ENCODE measurements around the gene HBA1.
"Not testable (repeated sequence)": the region's sequence is repeated elsewhere in the genome, so short reads cannot be mapped to it uniquely, and the experiment has no call there.

The HBA1 gene

DNA sequence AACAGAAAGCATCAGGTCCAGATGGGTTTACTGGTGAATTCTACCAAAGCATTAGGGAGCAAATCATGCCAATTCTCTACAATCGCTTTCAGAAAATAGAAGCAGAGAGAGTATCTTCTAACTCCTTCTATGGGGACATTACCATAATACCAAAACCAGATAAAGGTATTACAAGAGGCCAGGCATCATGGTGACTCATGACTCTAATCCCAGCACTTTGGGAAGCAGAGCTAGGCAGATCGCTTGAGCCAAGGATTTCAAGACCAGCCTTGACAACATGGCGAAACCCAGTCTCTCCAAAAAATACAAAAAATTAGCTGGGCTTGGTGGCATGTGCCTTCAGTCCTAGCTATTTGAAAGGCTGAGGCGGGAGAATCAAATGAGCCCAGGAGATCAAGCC lies 26.8 kb downstream of the HBA1 start:
- no peak for DNase-seq (ENCODE audit: low read depth, low spot score)

DNA sequence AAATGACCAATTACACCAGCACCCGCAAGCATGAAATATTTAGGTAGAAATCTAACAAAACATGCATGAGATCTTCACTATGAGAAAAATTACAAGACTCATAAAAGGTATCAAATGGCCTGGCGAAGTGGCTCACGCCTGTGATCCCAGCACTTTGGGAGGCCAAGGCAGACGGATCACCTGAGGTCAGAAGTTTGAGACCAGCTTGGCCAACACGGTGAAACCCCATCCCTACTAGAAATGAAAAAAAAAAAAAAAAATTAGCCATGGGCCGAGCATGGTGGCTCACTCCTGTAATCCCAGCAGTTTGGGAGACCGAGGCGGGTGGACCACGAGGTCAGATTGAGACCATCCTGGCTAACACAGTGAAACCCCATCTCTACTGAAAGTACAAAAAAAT lies 27.6 kb downstream of the HBA1 start:
- not testable (repeated sequence) for DNase-seq (ENCODE audit: low read depth, low spot score)

DNA sequence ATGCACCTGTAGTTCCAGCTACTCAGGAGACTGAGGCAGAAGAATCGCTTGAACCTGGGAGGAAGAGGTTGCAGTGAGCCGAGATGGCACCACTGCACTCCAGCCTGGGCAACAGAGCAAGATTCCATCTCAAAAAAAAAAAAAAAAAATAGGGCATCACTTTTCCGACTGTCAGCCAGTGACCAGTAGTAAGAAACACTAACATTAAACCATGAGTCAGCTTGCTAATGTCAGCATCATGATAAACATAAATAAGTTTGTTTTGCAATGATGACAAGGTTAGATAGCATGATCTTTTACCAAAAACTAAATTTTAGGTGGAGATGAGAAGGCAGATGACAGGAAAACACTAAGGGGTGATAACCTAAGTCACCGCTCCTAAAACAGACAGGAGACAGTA lies 32.9 kb downstream of the HBA1 start:
- not testable (repeated sequence) for DNase-seq (ENCODE audit: low read depth, low spot score)

DNA sequence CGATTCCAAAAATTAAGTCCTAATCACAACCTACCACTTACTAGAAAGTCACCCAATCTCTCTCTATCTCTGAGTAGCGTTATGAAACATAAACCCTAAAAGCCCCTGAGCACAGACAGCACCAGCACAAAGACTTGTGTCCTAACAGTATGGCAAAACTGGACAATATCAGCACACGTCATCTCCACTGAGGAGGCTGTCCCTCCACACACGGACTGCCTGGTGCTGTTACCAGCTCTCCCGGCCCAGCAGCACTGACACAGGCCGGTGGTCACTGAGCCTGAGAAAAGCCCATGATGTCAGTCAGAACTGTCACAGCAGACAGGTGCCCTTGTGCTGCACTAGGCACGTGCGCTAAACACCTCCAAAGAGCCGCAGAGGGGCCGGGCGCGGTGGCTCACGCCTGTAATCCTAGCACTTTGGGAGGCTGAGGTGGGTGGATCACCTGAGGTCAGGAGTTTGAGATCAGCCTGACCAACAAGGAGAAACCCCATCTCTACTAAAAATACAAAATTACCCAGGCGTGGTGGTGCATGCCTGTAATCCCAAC lies 35.2 kb downstream of the HBA1 start:
- DNase-seq (ENCODE audit: low read depth, low spot score), result not testable (repeated sequence)

DNA sequence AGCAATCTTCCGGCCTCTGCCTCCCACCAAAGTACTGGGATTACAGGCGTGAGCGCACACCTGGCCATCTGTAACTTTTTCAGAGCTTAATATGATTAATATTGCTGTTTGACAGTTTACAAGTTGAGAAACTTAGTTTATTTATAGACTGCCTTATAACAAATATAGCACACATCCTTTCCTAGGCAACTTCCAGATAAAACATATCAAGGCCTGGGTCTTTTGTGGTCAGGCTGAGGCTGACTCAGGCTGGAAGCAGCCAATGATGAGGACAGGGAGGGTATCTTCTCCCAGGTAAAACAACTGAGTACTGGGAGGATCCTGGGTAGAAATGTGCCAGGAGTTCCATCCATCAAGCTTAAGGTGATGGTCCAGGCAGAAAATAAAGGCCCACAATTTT lies 36.5 kb downstream of the HBA1 start:
- DNase-seq (ENCODE audit: low read depth, low spot score), result no peak

DNA sequence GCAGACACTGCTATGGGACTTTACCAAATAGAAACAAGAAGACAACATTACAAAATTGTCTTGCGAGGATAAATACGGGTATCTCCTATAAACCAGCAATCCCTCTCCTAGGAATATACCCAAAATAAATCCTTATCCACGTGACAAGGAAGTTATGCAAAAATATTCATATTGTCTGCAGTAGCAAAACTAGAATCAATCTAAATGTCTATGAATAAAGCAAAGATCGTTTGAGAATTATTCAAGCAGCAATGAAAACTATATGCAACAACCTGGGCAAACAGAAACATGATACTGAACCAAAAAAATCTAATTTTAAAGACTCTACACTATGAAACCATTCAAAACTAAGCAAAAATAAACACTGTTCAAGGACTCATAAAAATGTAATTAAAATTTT lies 43.5 kb downstream of the HBA1 start:
- no peak for DNase-seq (ENCODE audit: low read depth, low spot score)
